KOPT-K1 (cell line): ENCODE results near the gene PGAM2.
"Not testable (repeated sequence)": the region's sequence is repeated elsewhere in the genome, so short reads cannot be mapped to it uniquely, and the experiment has no call there.

Experiments used
- H3K27ac ChIP-seq: fragments of 200-600 bp; sonication (generic); 2 replicates; pipeline ENCODE4 v1.5.1; 2016; ENCODE audit warnings: antibody characterized with exemption, mild to moderate bottlenecking, low read depth, low read length; ENCODE audit not compliant: poor library complexity, severe bottlenecking
- H3K36me3 ChIP-seq: fragments of 200-600 bp; sonication (generic); 2 replicates; pipeline ENCODE4 v1.5.1; 2017; ENCODE audit warnings: antibody characterized with exemption, mild to moderate bottlenecking, low read length, moderate library complexity; ENCODE audit not compliant: insufficient read depth
- H3K9me3 ChIP-seq: fragments of 200-600 bp; sonication (generic); 2 replicates; pipeline ENCODE4 v1.5.1; 2017; ENCODE audit warnings: antibody characterized with exemption, low read length, mild to moderate bottlenecking; ENCODE audit not compliant: insufficient read depth, poor library complexity, severe bottlenecking

PGAM2 gene

DNA sequence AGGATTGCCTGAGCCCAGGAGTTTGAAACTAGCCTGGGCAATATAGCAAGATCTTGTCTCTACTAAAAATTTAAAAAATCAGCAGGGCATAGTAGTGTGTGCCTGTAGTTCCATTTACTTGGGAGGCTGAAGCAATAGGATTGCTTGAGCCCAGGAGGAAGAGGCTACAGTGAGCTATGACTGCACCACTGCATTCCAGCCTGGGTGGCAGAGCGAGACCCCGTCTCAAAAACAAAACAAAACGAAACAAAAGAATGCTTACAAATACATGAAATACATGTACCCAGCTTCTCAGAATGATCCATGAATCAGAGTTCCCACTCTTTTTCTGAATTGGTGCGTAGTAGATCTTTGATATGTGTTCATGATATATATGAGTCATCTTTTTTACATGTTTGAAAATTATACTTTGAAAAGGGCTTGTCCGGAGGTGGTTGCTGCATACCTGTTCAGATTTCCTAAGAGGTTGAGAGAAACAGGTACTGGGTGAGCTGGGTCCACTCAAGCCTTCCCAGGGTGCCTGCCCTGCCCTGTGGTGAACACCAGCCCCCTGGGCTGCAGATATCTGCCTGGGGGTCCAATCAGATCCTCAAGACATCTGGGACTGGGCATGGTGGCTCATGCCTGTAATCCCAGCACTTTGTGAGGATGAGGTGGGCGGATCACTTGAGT lies 42.4 kb downstream of the PGAM2 start:
- not testable (repeated sequence) for H3K9me3 ChIP-seq, H3K27ac ChIP-seq, H3K36me3 ChIP-seq

DNA sequence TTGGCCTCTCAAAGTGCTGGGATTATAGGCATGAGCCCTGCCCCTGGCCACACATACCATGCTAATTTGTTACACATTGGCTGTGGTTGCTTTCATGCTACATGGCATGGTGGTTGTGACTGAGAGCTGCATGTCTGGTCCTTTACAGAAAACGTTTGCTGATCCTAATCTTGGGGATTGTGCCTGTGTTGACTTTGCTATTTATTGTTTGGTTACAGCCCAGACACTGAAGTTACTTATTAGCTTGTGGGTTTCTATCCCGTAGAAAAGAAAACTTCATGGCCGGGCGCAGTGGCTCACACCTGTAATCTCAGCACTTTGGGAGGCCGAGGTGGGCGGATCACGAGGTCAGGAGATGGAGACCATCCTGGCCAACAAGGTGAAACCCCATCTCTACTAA lies 43.3 kb downstream of the PGAM2 start:
- H3K27ac ChIP-seq, H3K36me3 ChIP-seq, H3K9me3 ChIP-seq: not testable (repeated sequence)

DNA sequence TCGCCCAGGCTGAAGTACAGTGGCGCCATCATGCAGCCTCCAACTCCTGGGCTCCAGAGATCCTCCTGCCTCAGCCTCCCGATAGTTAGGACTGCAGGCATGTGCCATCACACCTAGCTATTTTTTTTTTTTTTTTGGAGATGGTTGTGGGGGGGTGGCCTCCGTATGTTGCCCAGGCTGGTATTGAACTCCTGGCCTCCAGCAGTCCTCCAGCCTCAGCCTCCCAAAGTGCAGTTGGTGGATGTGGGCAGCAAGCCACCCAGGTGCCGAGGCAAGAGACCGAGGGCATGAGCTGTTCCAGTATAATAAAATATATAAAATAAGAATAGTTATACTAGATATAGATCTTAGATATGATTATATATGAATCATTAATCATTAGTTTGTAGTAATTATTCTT lies 45.5 kb downstream of the PGAM2 start:
- not testable (repeated sequence) for H3K27ac ChIP-seq, H3K36me3 ChIP-seq, H3K9me3 ChIP-seq

DNA sequence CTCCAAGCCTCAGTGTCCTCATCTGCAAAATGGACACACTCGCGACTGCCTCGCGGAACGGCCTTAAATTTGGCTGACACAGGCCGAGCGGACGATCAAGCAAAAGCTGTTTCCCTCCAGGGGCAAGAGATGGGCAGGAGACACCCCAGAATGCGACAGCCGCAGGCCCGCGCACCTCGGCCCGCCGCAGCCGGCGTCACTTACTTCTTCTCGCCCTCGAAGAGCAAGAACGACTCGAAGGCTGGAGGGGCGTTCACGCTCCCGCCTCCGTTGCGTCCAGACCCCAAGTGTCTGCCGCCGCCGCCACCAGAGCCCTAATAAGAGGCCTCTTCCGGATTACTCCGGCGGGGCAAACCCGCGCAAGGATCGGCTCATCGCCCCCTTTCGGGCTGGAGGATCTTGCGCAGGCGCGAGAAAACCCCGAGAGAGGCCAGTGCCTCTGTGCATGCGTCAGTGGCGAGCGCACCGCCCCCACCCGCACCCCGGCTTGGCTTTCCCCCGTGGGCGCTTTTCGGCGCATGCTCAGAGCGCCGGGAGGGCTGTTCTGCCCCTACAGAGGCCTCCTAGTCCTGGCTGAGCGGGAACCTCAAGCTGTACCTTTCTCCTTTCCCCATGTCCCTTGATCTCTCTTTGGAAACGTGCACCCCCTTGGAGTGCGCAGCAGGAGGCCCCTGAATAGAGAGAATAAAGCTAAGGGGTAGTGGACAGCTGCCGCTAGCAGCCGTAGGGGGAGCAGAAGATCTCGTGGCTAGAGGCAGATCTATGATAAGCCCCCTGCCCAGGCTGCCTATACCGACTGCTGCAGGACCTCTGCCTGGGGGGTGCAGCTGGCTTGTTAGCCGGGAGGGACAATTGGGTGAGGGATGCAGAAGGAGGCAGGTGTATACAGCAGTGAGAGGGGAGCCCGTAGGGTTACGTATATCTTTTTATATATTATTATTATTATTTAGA lies 46.2 kb downstream of the PGAM2 start:
- not testable (repeated sequence) for H3K36me3 ChIP-seq, H3K9me3 ChIP-seq
- H3K27ac ChIP-seq, result peak overlapping the region; percentile 74

DNA sequence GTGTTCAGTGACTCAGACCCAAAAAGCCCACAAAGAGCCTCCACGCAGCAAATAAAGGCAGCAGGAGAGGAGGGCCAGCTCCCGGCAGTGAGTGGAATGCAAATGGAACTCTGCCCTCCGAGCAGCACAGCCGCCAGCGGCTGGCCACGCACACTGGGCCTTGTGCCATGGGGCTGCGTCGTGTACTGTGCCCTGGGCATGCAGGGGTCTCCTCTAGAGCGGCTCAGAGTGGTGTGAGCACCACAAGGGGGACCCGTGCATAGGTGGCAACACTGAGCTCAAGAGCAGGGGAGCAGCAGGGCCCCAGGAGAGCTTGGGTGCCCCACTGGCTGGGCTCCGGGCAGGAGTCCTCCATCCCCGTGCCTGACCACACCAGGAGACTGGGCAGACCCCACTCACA lies 50.3 kb downstream of the PGAM2 start:
- H3K27ac ChIP-seq, H3K9me3 ChIP-seq: not testable (repeated sequence)
- H3K36me3 ChIP-seq, result peaks cover 17% of the 10 kb centered on the region; the same call in 1 of the 2 replicates
